GM19351 (cell line): ENCODE results near the gene LACC1.

Source experiments
- ATAC-seq: cut with Tn5 transposase; IDR thresholded peaks from one replicate; pipeline ENCODE4 v1.9.1; 2021; ENCODE audit warnings: mild to moderate bottlenecking, moderate library complexity; ENCODE audit not compliant: unreplicated experiment

The LACC1 gene

DNA sequence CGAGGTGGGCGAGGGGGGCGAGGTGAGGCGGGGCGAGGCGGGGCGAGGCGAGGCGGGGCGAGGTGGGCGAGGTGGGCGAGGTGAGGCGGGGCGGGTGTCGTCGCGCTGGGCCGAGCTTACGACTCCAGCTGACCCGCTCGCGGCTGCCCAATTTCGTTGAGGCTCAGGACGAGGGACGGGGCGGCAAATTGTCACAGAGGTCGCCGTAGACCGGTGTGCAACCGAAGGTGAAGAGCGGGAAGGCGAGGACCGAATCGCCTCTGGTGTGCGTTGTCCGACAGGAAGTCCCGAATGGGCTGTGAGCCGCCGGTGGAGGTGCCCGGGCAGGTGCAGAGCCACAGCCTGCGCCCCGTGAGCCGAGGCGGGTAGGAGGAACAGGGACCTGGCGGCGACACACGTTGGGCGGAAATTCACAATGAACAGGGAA, at the start of gene LACC1:
TSS of gene LACC1 (plus strand) at position 150 of the 427 bp plus-strand sequence. CDS start 1,082 bp downstream, outside the sequence.
- peak; percentile 47 for ATAC-seq

GRCh38 chr13:43830497-43830881, 49.2 kb upstream of the LACC1 start:
- ATAC-seq = no peak

DNA sequence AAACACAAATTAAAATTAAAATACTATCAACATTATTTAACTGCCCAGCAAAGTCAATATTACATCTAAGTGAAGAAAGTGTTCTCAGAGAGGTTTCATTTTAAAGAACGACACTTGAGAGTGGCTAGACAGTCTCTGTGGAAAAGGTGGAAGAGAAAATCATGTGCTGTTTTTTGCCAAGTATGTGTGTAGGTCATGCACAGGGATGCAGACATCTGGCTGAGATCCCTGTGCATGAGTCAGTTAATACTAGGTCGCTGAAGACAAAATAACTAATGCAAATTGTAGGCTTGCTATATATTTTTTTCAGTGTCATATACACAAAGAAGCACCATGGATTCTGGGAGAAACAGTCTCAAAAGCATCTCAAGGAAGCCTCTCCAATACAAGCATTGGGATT, 48.6 kb upstream of the LACC1 start:
- ATAC-seq = no peak

DNA sequence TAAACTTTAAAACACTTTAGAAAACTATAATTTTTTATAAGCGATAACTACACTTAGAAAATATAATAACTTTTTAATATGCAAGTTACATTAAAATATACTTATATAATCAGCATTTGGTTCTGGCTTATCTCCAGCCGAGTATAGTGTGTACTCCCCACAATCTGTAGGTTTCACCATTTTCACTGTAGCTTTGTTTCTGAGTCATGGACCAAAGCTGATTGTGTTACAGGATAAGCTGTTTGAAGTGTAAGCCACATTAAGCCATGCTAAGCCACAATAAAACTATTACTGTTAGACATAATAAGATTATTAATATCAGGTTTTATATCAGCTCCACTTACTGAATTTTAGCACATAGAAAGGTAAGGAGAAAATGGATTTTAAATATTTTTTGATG, 44.0 kb upstream of the LACC1 start:
- ATAC-seq = no peak

DNA sequence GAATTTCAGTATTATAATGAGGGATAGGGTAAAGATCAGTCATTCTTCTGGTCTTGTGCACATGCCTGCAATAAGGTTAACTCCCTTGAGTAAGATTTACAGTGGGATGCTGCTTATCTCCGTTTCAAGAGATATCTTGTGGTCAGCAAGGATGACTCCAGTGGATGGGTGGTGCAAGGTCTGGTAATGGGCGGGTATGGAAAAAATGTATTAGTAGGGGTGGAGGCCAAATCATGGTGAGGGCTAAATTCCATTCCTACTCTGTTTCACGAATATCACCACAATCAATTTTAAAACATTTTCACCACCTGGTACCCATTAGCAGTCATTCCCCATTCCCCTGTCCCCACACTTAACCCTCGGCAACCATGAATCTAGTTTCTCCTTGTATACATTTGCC, 40.8 kb upstream of the LACC1 start:
- ATAC-seq = no peak

- ATAC-seq = no peak
Observed at GRCh38 chr13:43846496-43847158, 33.1 kb upstream of the LACC1 start.

- no peak for ATAC-seq
Observed at GRCh38 chr13:43848001-43848649, 31.6 kb upstream of the LACC1 start.

GRCh38 chr13:43850873-43851272, 28.8 kb upstream of the LACC1 start:
- ATAC-seq = no peak

- no peak for ATAC-seq
Observed at GRCh38 chr13:43852923-43853404, 26.7 kb upstream of the LACC1 start.

GRCh38 chr13:43861863-43862262, 17.8 kb upstream of the LACC1 start:
- ATAC-seq = no peak

GRCh38 chr13:43864921-43865320, 14.8 kb upstream of the LACC1 start:
- no peak for ATAC-seq

DNA sequence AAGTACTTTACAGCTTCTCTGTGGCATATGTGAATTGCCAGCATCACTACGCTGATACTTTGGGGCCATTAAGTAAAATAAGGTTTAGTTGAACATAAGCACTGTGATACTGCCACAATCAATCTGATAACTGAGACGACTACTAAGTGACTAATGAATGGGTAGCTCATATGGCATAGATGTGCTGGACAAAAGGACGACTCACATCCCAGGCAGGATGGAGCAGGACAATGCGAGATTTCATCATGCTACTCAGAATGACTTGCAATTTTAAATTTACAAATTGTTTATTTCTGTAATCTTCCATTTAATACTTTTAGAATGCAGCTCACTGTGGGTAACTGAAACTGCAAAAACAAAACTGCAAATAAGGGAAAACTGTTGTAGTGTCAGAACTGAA, 13.8 kb upstream of the LACC1 start:
- no peak for ATAC-seq

DNA sequence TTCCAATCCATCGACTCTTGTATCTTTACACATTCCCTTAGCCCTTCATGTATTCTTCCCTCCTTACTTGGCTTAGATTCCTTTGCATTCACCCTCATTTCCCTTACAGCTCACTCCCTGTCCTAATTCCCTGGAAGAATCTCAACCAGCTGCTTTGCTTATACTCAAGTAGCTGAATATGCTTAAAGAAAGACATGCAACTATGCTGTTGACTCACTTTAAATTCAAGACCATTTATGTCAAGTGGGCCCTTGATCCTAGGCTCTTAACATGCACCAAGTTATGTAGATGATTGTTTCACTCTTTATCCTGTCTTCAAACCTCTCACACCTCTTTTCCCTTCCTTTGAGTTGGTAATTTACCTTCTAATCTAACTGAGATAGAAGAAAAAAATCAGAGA, 7.5 kb upstream of the LACC1 start:
- ATAC-seq = no peak

GRCh38 chr13:43874504-43875092, 5.1 kb upstream of the LACC1 start:
- ATAC-seq = no peak

- no peak for ATAC-seq
Observed at GRCh38 chr13:43876366-43876765, 3.3 kb upstream of the LACC1 start.

- no peak for ATAC-seq
Observed at GRCh38 chr13:43877326-43877725, 2.4 kb upstream of the LACC1 start.

DNA sequence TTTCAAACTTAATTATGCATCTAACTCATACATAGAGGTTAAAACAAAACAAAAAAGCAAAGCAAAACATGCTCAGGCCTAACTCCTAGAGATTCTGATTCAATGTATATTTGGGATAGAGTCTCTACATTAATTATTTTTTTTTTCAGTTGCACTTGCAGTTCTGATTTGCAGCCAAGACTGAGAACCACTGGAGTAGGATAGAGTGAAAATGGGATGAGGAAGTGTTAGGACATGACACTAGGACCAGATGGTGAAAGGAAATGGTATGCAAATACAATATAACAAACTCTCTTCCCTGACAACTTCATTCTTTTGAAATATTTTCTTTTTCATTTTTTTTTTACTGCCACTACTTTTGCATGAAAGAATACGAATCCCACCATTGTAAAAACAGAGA, 1.9 kb upstream of the LACC1 start:
- no peak for ATAC-seq

- ATAC-seq = peak; percentile 70
Observed at GRCh38 chr13:43878892-43879754, 581 bp upstream of the LACC1 start, which contains the start of gene CCDC122. Gene CCDC122 (minus strand): TSS chr13:43879740. CDS start chr13:43869376, 10,364 bp downstream.

DNA sequence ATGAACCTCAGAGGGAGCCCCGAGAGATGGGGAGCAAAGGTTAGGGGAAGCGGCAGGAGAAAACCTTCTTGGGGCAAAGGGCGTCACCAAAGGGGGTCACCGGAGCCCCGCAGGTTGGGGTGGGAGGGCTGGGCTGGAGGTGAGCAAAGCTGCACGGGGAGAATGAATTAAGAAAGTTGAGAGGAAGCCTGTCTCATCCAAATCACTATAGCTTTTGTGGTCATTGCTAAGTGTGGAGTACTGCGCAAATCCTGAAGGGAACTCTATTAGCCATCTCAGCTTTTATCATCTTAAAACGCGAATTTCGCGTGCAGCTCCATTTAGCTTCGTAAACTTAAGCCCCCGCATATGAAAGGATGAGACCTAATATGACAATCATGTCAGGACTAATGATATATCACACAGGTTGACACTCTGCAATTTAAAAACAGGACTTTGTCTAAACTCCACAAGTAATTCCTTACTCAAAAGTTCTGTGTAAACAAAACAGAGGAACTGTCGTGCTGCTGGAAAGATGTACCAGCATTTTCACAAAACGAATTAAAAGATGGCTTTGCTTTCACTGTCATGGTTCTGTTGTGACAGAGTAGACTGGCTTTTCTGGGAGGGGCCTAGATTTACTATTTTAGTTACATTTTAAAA, 631 bp downstream of the LACC1 start:
- no peak for ATAC-seq

DNA sequence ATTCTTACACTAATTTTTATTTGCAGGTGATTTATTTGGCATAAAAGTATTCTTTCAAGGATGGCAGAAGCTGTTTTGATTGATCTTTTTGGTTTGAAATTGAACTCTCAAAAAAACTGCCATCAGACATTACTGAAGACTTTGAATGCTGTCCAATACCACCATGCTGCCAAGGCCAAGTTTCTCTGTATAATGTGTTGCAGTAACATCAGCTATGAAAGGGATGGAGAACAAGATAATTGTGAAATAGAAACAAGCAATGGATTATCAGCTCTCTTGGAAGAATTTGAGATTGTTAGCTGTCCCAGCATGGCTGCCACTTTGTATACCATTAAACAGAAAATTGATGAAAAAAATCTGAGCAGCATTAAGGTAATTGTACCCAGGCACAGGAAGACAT, 1.2 kb downstream of the LACC1 start:
- no peak for ATAC-seq

GRCh38 chr13:43881580-43881979, 1.9 kb downstream of the LACC1 start:
- no peak for ATAC-seq
